GM19455 (cell line): ENCODE results near the gene IFI35.

ENCODE experiments used
- ATAC-seq: cut with Tn5 transposase; IDR thresholded peaks from one replicate; pipeline ENCODE4 v1.9.1; 2021; ENCODE audit not compliant: unreplicated experiment

IFI35 gene

DNA sequence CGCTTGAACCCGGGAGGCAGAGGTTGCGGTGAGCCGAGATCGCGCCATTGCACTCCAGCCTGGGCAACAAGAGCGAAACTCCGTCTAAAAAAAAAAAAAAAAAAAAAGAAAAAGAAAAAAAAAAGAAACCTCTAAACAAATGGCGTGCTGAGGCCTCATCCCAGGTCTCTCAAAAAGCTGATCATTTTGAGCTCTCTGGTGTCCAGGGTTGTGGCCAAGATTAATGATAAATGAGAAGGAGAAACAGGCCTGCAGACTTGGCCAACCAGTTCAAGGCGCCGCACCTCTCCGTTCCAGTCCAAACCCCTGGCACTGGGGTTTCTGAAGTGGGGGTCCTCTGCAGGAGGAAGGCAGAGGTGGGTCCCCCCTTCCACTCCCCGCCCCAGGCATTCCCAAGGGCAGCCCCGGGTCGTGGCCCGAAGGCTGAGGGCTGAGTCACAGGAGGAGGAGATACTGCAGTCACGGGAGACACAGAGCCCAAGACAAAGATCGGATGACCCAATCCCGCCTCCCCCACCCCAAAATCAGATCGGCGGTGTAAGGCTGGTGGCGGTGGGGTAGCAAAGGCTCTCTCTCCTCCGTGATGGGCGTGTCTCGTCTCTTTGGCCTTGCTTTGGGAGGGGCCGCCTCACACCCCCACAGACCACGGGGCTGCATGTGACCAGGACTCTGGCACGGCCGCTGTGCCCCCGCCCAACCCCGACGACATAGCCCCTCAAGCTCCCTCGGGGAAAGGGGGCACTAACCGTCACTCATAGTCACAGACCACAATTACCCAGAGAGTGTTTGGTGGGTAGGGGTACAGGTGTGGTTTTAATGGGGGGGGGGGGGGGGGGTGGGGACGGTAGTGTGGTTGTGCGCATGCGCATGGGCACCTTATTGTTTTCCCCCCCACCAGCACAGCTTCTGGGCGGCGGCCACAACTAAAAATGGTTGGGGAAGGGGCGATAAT, 14.5 kb downstream of the IFI35 start:
- no peak for ATAC-seq

DNA sequence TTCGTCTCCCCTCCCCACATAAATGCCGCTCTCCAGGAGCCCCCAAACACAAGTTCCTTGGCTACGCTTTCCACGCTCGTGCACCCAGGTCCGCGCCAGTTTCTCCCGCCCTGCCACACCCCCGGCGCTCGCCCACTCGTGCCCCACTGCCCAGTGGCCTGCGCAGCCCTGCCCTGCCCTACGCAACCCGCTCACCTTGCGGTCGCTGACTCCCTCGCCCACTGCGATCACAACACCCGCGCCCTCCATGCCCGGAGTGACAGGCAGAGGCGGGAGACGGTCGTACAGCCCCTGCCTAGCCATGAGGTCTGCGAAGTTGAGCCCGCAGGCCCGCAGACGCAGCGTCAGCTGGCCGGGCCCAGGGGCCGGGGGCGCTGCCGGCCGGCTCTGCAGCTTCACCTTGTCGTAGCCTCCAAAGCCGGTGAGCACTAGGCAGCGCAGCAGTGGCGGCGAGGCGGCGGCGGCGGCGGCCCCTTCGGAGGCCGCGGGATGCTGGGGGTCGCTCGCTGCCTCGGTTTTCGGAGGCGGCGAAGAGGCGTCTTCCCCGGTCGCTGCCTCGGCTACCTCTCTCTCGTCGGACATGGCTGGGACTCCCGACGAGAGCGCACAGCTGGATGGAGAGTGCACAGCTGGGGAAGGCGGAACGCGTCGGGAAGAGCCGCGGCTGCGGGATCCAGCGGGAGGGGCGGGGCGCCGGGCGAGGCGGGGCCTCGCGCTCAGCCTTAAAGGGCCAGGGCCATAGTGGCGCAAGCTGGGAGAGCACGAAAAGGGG, 15.3 kb downstream of the IFI35 start, which contains the start of gene VAT1:
Gene VAT1, minus strand, starts transcription at position 645 of the 772 bp plus-strand sequence. Its CDS starts 63 bp downstream, at position 582.
- no peak for ATAC-seq

DNA sequence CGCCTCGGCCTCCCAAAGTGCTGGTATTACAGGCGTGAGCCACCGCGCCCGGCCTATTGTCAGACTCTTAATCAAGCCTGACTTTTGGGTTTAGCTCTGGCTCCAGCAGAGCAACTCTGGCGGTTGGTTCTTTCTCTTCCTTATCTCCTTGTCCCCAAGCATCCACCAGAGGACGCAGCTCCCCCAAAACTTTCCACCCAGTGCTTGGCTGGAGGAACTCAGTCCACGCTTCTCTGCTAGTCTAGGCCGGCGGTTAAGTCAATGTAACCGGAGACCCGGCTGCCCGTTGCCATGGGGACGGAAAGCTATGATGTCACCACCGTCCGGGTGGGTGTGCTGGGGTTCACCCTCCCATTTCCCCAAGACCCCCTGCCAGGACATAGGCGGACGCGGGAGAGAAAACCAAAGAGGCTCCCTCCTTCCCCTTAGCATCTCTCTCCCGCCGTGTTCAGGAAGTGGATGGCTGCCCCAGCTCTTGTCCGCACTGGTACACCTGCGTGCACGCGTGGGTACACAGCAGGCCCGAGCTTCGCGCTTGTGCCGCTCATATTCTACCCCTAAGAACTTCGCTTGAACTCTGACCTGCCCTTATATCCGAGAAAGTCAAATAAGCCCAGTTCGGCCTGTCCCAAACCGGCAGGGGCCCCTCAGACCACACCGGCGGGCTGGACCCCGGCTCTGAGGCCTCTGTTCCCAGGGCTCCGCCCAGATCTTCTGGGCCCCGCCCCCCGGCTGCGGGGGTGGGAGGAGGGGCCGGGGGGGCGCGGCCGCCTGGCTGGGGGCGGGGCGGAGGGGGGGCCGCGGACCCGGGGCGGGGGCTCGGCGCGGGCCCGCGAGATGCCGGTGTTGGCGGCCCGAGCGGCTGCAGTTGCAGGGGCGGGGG, 18.1 kb downstream of the IFI35 start, which contains the start of gene RND2:
Gene RND2, plus strand, starts transcription at position 825 of the 883 bp plus-strand sequence. CDS start 117 bp downstream, outside the sequence.
- ATAC-seq = no peak

DNA sequence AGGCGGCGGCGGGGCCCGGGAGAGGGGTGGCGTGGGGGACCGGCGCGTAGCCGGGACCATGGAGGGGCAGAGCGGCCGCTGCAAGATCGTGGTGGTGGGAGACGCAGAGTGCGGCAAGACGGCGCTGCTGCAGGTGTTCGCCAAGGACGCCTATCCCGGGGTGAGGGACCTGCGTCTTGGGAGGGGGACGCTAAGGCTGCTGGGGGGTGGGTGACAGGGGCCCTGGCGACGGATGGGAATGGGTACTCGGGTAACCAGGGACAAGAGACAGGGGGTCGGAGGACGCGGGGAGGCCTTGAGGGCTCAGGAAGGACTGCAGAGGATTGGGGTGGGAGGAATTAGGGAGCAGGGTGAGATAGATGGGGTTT, 18.7 kb downstream of the IFI35 start:
- no peak for ATAC-seq

DNA sequence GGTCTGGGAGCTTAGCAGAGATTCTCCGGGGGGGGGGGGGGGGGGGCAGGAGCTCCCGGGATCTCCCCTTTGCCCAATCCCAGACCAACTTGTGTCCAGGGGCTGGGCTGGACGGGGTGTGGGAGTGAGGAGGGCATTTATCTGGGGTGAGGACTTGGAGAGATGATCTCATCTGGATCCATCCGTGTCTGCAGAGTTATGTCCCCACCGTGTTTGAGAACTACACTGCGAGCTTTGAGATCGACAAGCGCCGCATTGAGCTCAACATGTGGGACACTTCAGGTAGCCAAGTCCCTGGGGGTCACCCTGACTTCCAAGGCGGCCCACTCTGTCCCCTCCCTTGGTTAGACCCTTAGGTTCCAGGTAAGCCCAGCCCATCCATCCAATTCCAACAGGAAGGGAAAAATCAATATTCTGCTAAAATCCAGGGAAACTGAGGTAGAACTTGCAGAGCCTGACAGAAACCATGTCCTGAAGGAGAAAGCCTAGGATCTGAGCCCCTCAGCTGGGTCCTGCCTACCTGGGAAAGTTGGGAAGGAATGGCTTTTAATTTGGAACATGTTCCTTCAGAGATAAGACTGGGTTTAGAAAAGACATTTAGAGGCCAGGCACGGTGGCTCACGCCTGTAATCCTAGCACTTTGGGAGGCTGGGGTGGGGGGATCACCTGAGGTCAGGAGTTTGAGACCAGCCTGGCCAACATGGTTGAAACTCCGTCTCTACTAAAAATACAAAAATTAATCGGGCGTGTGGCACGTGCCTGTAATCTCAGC, 19.4 kb downstream of the IFI35 start:
- no peak for ATAC-seq

DNA sequence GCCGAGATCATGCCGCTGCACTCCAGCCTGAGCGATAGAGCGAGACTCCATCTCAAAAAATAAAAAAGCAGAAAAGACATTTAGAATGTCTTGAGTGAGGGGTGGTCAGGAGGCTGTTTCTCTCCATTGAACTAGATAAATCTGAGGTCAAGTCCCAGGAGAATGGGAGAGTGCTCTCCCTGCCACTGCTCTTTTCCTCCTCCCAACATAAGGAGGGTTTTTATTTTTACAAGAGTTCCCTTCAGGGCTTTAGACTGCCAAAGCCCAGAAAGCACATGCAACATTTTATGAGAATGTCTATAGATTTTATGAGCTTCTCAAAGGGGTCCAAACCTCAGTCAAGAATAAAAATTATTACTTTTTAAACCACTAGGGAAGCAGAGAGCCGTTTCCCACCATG, 20.0 kb downstream of the IFI35 start:
- no peak for ATAC-seq

DNA sequence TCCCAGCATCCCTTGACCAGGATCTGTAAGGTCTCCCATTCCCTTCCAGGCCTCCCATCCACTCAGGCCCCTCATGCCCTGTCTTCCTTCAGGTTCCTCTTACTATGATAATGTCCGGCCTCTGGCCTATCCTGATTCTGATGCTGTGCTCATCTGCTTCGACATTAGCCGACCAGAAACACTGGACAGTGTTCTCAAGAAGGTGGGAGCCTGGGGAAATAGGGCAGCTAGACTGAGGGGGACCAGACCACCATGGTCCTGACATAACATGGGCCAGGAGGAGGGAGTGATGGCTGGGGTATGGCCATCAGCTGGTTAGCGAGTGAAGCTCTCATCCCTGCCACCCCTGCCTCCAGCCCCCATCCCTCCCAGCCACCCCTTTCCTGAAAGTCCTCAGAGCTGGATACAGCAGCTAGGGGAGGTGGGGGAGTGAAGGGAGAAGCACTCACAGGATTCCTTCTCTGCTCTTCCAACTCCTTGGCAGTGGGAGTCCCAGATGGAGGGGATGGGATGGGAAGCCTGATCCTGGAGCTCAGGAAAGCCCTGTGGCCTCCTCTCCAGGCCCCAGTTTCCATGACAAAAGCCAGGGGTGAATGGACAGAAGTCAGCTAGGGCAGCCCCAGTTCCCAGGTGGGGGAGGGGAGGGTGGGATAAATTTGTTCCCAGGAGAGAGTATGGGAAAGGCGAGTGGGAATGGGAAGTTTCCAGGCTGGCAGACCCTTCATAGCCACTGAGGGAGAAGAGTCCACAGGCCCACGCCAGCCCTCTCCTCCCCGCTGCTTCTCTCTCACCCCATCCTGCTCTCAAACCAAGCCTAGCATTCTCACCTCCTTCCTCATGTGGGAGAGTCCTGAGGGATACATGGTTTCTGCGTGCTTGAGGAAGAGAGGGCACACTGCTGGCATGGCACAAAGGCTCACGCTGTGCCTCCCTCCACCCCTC, 20.8 kb downstream of the IFI35 start:
- ATAC-seq = no peak

DNA sequence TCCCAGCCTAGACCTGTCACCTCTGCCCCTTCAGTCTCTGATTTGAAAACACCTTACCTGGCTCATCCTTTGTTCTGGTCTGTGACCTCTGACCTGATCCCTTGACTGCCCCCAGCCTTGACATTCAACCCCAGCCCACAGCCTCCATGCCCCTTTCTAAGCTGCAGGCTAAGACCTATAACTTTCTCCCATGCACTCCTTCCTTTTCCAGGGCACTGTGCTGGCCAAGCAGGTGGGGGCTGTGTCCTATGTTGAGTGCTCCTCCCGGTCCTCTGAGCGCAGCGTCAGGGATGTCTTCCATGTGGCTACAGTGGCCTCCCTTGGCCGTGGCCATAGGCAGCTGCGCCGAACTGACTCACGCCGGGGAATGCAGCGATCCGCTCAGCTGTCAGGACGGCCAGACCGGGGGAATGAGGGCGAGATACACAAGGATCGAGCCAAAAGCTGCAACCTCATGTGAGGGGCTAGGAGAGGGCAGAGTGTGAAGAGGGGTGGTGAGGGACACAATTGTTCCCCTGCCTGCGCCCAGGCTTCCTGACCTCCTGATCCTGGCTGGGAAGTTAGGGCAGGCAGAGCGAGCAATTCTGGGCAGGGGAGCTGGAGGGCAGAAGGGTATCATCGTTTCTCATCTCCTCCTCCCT, 21.8 kb downstream of the IFI35 start:
- ATAC-seq = no peak

DNA sequence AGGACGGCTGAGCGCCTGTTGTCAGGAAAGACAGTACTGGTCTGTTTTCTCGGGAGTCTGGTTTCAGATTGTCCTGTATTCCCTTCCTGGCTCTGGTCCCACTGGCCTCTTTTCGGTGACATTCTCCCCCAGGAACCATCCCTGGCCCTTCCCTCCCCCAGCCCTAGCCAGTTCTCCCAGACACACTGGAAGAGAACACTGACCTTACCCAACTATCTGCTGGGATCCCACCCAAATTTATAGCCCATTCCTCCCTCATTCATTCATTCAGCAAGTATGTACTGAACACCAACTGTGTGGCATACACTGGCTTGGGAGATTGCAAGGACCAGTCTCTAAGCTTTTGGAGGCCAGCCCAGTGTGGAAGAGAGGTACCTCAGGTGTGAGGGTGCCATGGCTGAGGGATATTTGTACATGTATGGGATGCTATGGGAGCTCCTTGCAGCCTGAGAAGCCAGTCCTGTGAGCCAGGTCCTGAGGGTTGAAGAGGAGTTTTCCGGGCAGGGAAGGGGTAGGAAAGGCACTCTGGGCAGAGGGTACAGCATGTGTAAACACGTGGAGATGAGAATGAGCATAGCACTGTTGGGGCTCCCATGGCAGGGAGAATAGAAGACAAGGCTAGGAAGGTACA, 23.7 kb downstream of the IFI35 start:
- ATAC-seq = no peak

DNA sequence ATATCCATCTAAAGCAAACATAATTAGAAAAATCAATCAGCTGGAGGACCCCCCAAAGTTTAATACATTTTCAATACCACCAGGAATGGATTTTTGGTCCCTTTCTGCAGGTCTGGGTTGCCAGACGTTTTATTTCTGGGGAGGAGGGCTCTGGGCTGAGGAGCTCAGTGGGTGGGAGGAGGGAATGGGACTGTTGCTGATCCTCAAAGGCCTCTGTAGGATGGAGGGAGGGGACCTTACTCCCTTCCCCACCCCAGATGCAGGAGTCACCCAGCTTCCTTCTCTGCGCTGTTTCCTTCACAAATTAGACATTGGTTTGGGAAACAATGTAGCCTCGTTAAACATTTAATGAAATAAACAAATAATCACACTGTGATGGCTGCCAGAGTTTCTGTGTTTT, 25.1 kb downstream of the IFI35 start:
- no peak for ATAC-seq

DNA sequence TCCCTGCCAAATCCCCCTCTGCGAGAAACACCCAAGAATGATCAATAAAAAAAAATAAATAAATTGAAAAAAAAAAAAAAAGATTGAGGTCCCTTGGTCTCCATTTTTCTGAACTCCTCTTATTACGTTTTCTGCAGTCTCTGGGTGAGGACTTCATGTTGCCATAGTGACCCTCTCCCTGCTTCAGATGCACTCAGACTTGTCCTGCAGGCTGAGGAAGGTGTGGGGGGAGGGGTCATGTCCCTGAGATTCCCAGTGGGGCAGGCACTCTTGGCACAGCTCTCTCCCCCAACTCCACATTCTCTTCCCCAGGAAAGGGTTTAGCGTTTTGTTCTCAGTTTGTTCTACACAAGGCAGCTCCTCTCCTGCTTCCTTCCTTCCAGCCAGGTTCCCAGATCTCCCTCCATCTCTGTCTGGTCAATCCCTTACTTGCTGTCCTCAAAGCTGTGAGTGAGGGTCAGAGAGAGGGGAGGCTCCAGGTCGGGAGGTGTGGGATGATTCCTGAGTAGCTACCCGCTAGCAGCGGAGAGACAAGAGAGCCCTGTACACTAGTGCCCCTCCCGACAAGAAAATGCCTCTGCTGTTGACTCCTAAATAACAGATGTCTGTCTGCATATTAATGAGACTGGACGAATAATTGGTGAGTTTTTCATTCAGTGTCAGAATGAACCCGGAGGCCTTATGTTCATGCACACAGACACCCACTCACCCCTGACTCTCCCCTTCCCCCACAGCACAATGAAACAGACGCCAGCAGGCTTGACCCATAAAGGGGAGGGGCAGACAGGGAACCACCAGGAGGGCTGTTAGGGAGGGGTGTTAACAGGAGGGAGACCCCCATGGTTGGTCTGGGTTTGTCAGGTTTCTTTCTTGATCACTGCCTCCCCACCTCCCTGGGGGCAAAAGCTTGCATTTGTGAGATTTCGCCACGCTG, 27.6 kb downstream of the IFI35 start:
- no peak for ATAC-seq

DNA sequence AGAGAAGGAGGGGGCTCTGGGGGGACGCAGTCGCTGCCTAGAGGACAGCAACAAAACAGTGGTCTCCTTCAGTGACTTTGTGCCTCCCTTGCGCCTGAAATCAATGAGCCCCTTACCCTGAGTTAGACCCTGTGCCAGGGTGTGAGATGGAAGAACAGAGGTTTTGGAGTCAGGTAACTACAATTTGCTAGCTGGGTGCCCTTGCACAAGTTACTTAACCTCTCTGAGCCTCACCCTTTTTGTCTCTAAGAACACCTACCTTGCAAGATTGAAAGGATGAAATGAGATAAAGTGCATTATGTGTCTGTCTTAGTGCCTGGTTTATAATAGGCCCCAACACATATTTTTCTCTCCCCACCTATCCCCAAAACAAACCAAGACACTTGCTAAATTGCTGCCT, 28.3 kb downstream of the IFI35 start:
- ATAC-seq = no peak

DNA sequence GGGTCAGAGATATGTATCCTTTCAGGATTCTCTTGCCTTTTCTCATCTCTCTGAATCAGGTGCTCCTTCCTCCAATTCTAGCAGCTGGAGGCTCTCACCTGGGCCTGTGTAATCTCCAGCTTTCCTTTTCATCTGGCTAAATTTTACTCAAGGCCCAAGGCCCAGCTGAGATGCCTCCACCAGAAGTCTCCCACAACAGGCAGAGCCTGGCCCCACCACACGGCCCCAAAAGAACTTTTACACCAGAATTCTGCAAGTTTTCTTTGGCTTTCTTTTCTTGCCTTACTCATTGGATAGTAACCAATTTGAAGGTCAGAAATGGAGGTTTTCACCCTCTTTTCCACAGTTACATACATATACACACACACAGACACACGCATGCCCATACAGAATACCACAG, 33.1 kb downstream of the IFI35 start:
- no peak for ATAC-seq

DNA sequence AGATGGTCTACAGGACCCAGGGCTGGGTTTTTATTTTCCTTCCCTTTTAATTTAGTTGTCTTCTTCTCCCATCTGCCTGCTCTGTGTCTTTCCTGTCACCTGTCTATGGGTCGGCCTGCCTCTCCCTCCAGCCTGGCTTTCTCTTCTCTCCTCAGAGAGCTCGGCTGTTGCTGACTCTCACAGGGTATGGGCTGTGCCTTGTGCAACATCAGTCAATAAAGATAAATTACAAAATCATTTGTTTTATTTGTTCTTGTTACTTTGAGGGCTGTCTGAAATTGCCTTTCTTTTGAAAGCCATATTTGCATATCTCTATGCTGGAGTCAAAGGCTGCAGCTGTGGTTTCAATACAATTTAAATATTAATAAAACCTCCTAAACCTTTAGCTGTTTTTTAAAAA, 34.1 kb downstream of the IFI35 start:
- no peak for ATAC-seq

DNA sequence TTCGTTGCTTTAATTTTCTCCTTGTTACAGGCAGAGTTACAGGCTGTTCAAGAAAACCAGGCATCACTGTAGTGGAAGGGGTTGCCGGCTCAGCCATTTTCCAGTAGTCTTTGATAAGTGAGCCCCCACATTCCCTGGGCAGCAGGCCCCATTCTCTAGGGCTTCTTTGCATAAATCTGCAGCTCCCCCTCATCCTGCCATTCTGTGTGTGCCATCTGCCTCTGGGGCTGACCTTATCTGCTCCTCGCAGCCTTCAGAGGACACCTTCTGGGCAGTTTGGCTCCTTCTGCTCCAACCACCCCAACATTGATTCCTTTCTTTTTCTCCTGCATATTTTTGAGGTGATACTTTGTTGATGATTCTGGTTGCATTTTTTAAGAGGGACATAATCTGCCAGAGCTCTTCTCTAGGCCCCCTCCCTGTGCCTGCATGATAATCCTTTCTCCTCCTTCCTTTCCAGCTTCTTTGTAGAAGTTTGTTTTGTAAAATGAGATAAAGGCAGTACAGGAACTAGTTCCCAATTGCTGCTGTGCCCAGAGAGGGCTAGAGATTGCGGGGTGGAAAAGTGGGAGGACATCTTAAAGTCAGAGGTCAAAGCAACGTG, 35.5 kb downstream of the IFI35 start:
- no peak for ATAC-seq

DNA sequence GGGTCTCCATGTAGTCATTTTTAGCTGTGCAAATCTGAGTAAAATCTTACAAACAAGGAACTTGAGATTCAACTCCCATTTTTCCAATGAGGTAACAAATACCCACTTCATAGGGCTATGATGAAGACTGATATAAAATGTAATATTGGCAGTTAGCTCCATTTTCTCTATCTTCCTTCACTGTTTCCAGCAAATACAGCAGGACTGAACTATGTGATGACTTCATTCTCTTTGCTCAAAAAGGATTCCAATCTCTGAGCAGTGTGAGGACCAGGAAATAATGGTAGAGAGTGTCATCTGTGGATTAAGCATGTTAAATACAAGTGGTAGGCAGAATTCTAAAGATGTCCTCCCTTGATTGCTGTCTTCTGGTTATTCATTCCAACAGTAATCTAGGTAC, 36.7 kb downstream of the IFI35 start:
- ATAC-seq = no peak

DNA sequence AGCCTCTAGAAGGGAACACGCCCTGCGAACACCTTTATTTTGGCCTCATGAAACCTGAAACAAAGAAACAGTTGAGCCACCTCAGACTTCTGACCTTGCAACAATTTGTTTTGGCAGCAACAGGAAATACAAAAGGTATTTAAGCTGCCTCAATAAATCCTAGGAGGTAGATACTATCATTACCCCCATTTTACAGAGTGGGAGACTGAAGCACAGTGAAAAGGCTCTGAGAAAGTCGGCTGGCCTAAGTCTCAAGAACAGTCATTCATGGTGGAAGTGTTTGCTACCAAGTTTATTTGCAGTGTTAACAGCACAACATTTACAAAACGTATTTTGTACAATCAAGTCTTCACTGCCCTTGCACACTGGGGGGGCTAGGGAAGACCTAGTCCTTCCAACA, 37.4 kb downstream of the IFI35 start:
- ATAC-seq = no peak
